ENCODE measurements around the gene ITGA11.

- no peak for TF ChIP-seq CTCF (IDR thresholded peaks at IDR 0.05; ENCODE audit: insufficient read depth, low read depth, low read length)
- TF ChIP-seq EZH2 (IDR thresholded peaks at IDR 0.05; ENCODE audit: insufficient read depth, low read length), result no peak
Observed at GRCh38 chr15:68417897-68418296, 14.1 kb downstream of the ITGA11 start.
